Ascending aorta (tissue), 2 donors: ENCODE data around the gene CHDH. TPM values are rescaled to one million over a fixed set of nuclear protein-coding genes. Genes with fewer than 3 reads are reported as not detected.

Source experiments
- DNase-seq, 2 donors: peaks; one replicate each; pipeline ENCODE4 v3.0.0-alpha.2; 2019; ENCODE audit warnings: low spot score in 2 of 2
- H3K27ac ChIP-seq, 2 donors: fragments of 200-600 bp; sonication (generic); one replicate each; pipeline ENCODE4 v1.5.1; 2016 to 2017; ENCODE audit warnings: mild to moderate bottlenecking in 1 of 2
- H3K27me3 ChIP-seq: fragments of 200-600 bp; sonication (generic); one replicate; pipeline ENCODE4 v1.5.1; 2017
- H3K36me3 ChIP-seq, 2 donors: fragments of 200-600 bp; sonication (generic); one replicate each; pipeline ENCODE4 v1.5.1; 2016
- H3K4me1 ChIP-seq, 2 donors: fragments of 200-600 bp; sonication (generic); one replicate each; pipeline ENCODE4 v1.5.1; 2016 to 2017; ENCODE audit warnings: mild to moderate bottlenecking in 1 of 2
- H3K4me3 ChIP-seq, 2 donors: fragments of 200-600 bp; sonication (generic); one replicate each; pipeline ENCODE4 v1.5.1; 2016 to 2017; ENCODE audit warnings: mild to moderate bottlenecking in 1 of 2
- H3K9me3 ChIP-seq, 2 donors: fragments of 200-600 bp; sonication (generic); one replicate each; pipeline ENCODE4 v1.5.1; 2016
- CTCF ChIP-seq, 3 experiments: fragments of 200-600 bp in 2 of 3; fragments of 450-650 bp in 1 of 3; sonication (generic) in 2 of 3; IDR thresholded peaks; one replicate each; pipeline ENCODE4 v1.5.1; 2016 to 2019; ENCODE audit warnings: antibody characterized with exemption in 3 of 3, mild to moderate bottlenecking in 1 of 3, moderate library complexity in 1 of 3
- intact Hi-C: fragments of 100-400 bp; cut with DNase I; formaldehyde crosslinking; loops from one replicate; pipeline ENCODE4 v1.15.1; 2023
- total RNA-seq: library from RNA; depleted of rRNA; stranded (reverse); fragments of >200 nt; gene quantifications from one replicate; pipeline ENCODE4 v1.1.0, GENCODE V29; 2016

The CHDH gene
- total RNA-seq, 1 donor from 2014 or later: 0.53 TPM

- no peak for TF ChIP-seq CTCF (IDR thresholded peaks at IDR 0.05)
- Histone ChIP-seq H3K4me1 (peaks cover 3 to 23% of the 10 kb centered on the region in 2 donors), H3K4me3 (no peak overlapping the region), H3K36me3 (no peaks in the 10 kb centered on the region), H3K9me3 (no peaks in the 10 kb centered on the region), H3K27me3 (no peaks in the 10 kb centered on the region), H3K27ac (peak overlapping the region; percentile 41 to 64)
- intact Hi-C loops: no loop called here
- no peak for DNase-seq
Measured at GRCh38 chr3:53776494-53777101, 69.6 kb downstream of the CHDH start.

- peak overlapping the region; percentile 41 to 64 for H3K27ac ChIP-seq
Measured at GRCh38 chr3:53775834-53776251, 70.4 kb downstream of the CHDH start.

GRCh38 chr3:53775018-53775417, 71.2 kb downstream of the CHDH start:
- DNase-seq: no peak
- H3K9me3 ChIP-seq: no peaks in the 10 kb centered on the region
- no peak for TF ChIP-seq CTCF (IDR thresholded peaks at IDR 0.05)
- peaks cover 3 to 23% of the 10 kb centered on the region in 2 donors for H3K4me1 ChIP-seq
- no peak overlapping the region for H3K4me3 ChIP-seq
- no peaks in the 10 kb centered on the region for H3K36me3 ChIP-seq
- no peaks in the 10 kb centered on the region for H3K27me3 ChIP-seq
- intact Hi-C loops: no loop called here
- no peak overlapping the region for H3K27ac ChIP-seq

More at GRCh38 chr3:53775834-53776251, 70.4 kb downstream of the CHDH start:
- no peak for DNase-seq
- no peaks in the 10 kb centered on the region for H3K9me3 ChIP-seq
- no peaks in the 10 kb centered on the region for H3K36me3 ChIP-seq
- no peaks in the 10 kb centered on the region for H3K27me3 ChIP-seq
- peaks cover 3 to 23% of the 10 kb centered on the region in 2 donors for H3K4me1 ChIP-seq
- TF ChIP-seq CTCF (IDR thresholded peaks at IDR 0.05): no peak
- intact Hi-C loops: no loop called here
- H3K4me3 ChIP-seq: no peak overlapping the region

GRCh38 chr3:53774414-53774813, 71.8 kb downstream of the CHDH start:
- Histone ChIP-seq H3K4me1 (peaks cover 3 to 23% of the 10 kb centered on the region in 2 donors), H3K36me3 (no peaks in the 10 kb centered on the region), H3K9me3 (no peaks in the 10 kb centered on the region), H3K4me3 (no peak overlapping the region), H3K27me3 (no peaks in the 10 kb centered on the region), H3K27ac (no peak overlapping the region)
- intact Hi-C loops: loop anchor here (5.0 kb wide), 1 partner anchor 73 kb away; the partner anchor contains the start of genes CHDH and IL17RB
- TF ChIP-seq CTCF (IDR thresholded peaks at IDR 0.05): no peak
- no peak for DNase-seq

- Histone ChIP-seq H3K27ac (peak overlapping the region in 1 of 2 donors; percentile 28), H3K9me3 (no peaks in the 10 kb centered on the region), H3K27me3 (no peaks in the 10 kb centered on the region), H3K36me3 (no peaks in the 10 kb centered on the region), H3K4me1 (peaks cover 3 to 23% of the 10 kb centered on the region in 2 donors), H3K4me3 (no peak overlapping the region)
- no peak for TF ChIP-seq CTCF (IDR thresholded peaks at IDR 0.05)
- intact Hi-C loops: loop anchor here (5.0 kb wide), 1 partner anchor 74 kb away; the partner anchor contains the start of genes CHDH and IL17RB
- peak in 1 of 2 donors; percentile 76 for DNase-seq
Measured at GRCh38 chr3:53773611-53774368, 72.4 kb downstream of the CHDH start.
